Trophoblast cell (in vitro differentiated cells and primary cell): Measurements from ENCODE around the gene EPS8L1.

Experiments
- DNase-seq, 2 donors: peaks; one replicate each; pipeline ENCODE4 v3.0.0-alpha.2; 2016
- H2AFZ ChIP-seq: 2 replicates; pipeline ENCODE4 v1.6.1; 2013; ENCODE audit warnings: low read length, moderate library complexity, mild to moderate bottlenecking; ENCODE audit not compliant: insufficient read depth, poor library complexity
- H2AK5ac ChIP-seq: 2 replicates; pipeline ENCODE4 v1.6.1; 2013; ENCODE audit warnings: mild to moderate bottlenecking, low read length
- H2BK120ac ChIP-seq: 2 replicates; pipeline ENCODE4 v1.6.1; 2013; ENCODE audit warnings: low read length, mild to moderate bottlenecking, moderate library complexity; ENCODE audit not compliant: insufficient read depth, poor library complexity
- H2BK12ac ChIP-seq: 2 replicates; pipeline ENCODE4 v1.6.1; 2013; ENCODE audit warnings: mild to moderate bottlenecking, low read length, moderate library complexity
- H2BK5ac ChIP-seq: 2 replicates; pipeline ENCODE4 v1.6.1; 2013; ENCODE audit warnings: low read length, low read depth, moderate library complexity, mild to moderate bottlenecking; ENCODE audit not compliant: poor library complexity
- H3K14ac ChIP-seq: 2 replicates; pipeline ENCODE4 v1.6.1; 2013; ENCODE audit warnings: mild to moderate bottlenecking, low read length
- H3K18ac ChIP-seq: 2 replicates; pipeline ENCODE4 v1.6.1; 2013; ENCODE audit warnings: mild to moderate bottlenecking, low read length
- H3K23ac ChIP-seq: 2 replicates; pipeline ENCODE4 v1.6.1; 2013; ENCODE audit warnings: low read length
- H3K27ac ChIP-seq: 2 replicates; pipeline ENCODE4 v1.5.1; 2013; ENCODE audit warnings: low read depth, mild to moderate bottlenecking, inconsistent platforms, low read length, moderate library complexity
- H3K27me3 ChIP-seq: 2 replicates; pipeline ENCODE4 v1.6.1; 2013; ENCODE audit warnings: inconsistent platforms, mild to moderate bottlenecking, low read length, moderate library complexity; ENCODE audit not compliant: insufficient read depth
- H3K36me3 ChIP-seq, 2 experiments: 1 replicate in 1 of 2; 2 replicates in 1 of 2; pipeline ENCODE4 v1.6.1; 2013; ENCODE audit warnings: low read length in 2 of 2, mild to moderate bottlenecking in 2 of 2, moderate library complexity in 1 of 2; ENCODE audit not compliant: insufficient read depth in 2 of 2, control insufficient read depth in 1 of 2
- H3K4ac ChIP-seq: 2 replicates; pipeline ENCODE4 v1.6.1; 2013; ENCODE audit warnings: low read depth, mild to moderate bottlenecking, low read length, moderate library complexity
- H3K4me1 ChIP-seq, 2 experiments: 1 replicate in 1 of 2; 2 replicates in 1 of 2; pipeline ENCODE4 v1.6.1; 2013; ENCODE audit warnings: low read length in 2 of 2, mild to moderate bottlenecking in 2 of 2, moderate library complexity in 1 of 2; ENCODE audit not compliant: insufficient read depth in 2 of 2, control insufficient read depth in 1 of 2
- H3K4me2 ChIP-seq: 2 replicates; pipeline ENCODE4 v1.6.1; 2013; ENCODE audit warnings: inconsistent platforms, mild to moderate bottlenecking, low read length, moderate library complexity
- H3K4me3 ChIP-seq: 2 replicates; pipeline ENCODE4 v1.5.1; 2013; ENCODE audit warnings: mild to moderate bottlenecking, low read depth, low read length, inconsistent platforms
- H3K79me1 ChIP-seq: one replicate; pipeline ENCODE4 v1.6.1; 2013; ENCODE audit warnings: low read length
- H3K79me2 ChIP-seq: 2 replicates; pipeline ENCODE4 v1.6.1; 2013; ENCODE audit warnings: low read length, mild to moderate bottlenecking; ENCODE audit not compliant: control insufficient read depth, insufficient read depth, poor library complexity
- H3K9ac ChIP-seq: 2 replicates; pipeline ENCODE4 v1.6.1; 2013; ENCODE audit warnings: mild to moderate bottlenecking, low read length
- H3K9me3 ChIP-seq: 2 replicates; pipeline ENCODE4 v1.6.1; 2013; ENCODE audit warnings: low read depth, mild to moderate bottlenecking, control low read depth, inconsistent platforms, low read length; ENCODE audit not compliant: insufficient read depth
- H4K12ac ChIP-seq: 2 replicates; pipeline ENCODE4 v1.6.1; 2013; ENCODE audit warnings: low read depth, mild to moderate bottlenecking, low read length, moderate library complexity
- H4K8ac ChIP-seq: 2 replicates; pipeline ENCODE4 v1.6.1; 2013; ENCODE audit warnings: low read depth, mild to moderate bottlenecking, low read length, moderate library complexity
- H4K91ac ChIP-seq: one replicate; pipeline ENCODE4 v1.6.1; 2013; ENCODE audit warnings: low read depth, mild to moderate bottlenecking, low read length, moderate library complexity
- WGBS: extraction: QIAGEN DNeasy Blood & Tissue Kit; methylation state at CpG from one replicate; pipeline ENCODE4 v1.1.7; 2013; ENCODE audit warnings: missing lambda C conversion rate; ENCODE audit not compliant: insufficient read length, insufficient coverage; ENCODE audit errors: extremely low coverage; 5-methylcytosine and 5-hydroxymethylcytosine counted together

Gene EPS8L1

DNA sequence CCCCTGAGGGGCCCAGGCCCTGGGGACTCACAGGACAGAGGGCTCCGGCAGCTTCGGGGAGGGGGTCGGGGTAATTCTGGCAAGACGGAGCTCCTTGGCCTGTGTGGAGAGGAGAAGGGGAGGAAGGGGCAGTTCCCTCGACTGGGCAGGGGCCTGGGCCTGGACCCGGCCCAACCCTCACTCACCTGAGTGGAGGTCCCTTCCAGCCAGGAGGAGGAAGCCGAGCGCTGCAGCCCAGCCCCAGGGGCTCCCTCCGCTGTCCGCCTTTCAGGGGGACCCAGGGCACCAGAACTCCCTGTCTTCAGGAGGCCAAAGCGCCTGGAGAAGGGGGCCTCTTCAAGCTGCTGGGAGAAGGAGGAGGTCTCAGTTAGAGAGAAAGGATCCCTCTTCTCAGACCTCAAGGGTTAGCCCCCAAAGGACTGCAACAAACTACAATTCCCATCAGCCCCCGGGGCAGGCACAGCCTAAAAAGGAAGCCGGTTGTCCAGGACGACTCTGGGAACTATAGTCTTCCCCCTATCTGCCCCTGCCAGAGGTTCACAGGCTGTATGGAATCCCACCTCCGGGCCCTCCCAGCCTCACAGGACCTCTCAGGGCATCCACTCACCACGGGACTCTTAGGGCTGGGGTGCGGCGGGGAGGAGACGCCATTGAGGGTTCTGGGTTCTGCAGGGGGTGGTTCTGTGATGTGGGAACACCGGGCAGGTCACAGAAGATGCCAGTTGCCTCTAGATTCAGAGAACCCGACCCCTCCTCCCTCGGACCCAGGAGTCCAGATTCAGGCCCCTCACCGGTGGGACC is 19.8 kb downstream of the EPS8L1 start:
- Histone ChIP-seq H2AFZ (no peak overlapping the region), H3K79me1 (no peaks in the 10 kb centered on the region), H3K14ac (no peak overlapping the region), H3K4me3 (no peak overlapping the region), H4K91ac (no peak overlapping the region), H3K27me3 (no peaks in the 10 kb centered on the region), H3K79me2 (no peaks in the 10 kb centered on the region), H3K23ac (no peak overlapping the region), H3K9me3 (no peaks in the 10 kb centered on the region), H2BK120ac (no peak overlapping the region), H2AK5ac (no peak overlapping the region), H4K8ac (no peak overlapping the region), H3K4ac (no peak overlapping the region), H3K36me3 (peaks cover 56 to 59% of the 10 kb centered on the region in 2 experiments), H2BK5ac (no peak overlapping the region), H3K18ac (no peak overlapping the region), H4K12ac (no peak overlapping the region), H3K4me2 (no peak overlapping the region), H3K27ac (no peak overlapping the region), H2BK12ac (no peak overlapping the region), H3K4me1 (peaks cover 0 to 2% of the 10 kb centered on the region in 2 experiments), H3K9ac (no peak overlapping the region)
- no CpG with 5 or more reads among the region's 23 CpGs for WGBS
- DNase-seq, result no peak

DNA sequence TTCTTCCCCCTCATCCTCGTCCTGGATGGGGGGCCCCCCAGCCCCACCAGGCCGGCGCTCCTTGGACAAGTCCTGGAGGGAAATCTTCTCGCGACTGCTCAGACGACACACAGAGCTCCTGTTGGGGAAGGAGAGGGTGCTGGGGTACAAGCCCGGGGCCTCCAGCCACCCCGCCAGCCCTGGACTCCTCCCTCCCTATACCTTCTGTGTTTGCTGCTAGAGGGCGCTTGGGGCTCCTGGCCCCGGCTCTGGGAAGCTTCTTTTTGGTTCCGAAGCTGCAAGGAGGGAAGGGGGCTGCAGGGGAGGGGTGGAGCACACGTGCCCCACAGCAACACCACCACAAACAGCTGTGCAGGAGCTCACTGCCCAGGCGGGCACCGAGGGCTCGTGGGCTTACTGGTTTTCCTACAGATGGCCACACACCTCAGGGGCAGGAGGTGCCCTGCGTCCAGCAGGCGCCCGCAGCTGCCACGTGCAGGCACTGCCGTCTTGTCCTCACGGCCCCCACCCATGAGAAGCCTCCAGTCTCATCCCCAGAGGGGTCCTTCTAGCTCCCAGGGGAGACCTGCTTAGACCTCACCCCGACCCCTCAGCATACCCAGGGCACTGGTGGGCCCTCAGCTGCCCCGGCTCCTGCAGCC is 20.5 kb downstream of the EPS8L1 start:
- Histone ChIP-seq H3K79me2 (no peaks in the 10 kb centered on the region), H2AFZ (no peak overlapping the region), H3K4ac (no peak overlapping the region), H2BK12ac (no peak overlapping the region), H4K91ac (no peak overlapping the region), H3K4me3 (no peak overlapping the region), H3K4me1 (peaks cover 0 to 2% of the 10 kb centered on the region in 2 experiments), H3K9ac (no peak overlapping the region), H3K14ac (no peak overlapping the region), H3K27ac (no peak overlapping the region), H3K36me3 (peaks cover 53 to 54% of the 10 kb centered on the region in 2 experiments), H3K4me2 (no peak overlapping the region), H2AK5ac (no peak overlapping the region), H3K9me3 (no peaks in the 10 kb centered on the region), H3K18ac (no peak overlapping the region), H4K12ac (no peak overlapping the region), H3K79me1 (no peaks in the 10 kb centered on the region), H2BK120ac (no peak overlapping the region), H3K23ac (no peak overlapping the region), H3K27me3 (no peaks in the 10 kb centered on the region), H2BK5ac (no peak overlapping the region), H4K8ac (no peak overlapping the region)
- no CpG with 5 or more reads among the region's 23 CpGs for WGBS
- no peak for DNase-seq

DNA sequence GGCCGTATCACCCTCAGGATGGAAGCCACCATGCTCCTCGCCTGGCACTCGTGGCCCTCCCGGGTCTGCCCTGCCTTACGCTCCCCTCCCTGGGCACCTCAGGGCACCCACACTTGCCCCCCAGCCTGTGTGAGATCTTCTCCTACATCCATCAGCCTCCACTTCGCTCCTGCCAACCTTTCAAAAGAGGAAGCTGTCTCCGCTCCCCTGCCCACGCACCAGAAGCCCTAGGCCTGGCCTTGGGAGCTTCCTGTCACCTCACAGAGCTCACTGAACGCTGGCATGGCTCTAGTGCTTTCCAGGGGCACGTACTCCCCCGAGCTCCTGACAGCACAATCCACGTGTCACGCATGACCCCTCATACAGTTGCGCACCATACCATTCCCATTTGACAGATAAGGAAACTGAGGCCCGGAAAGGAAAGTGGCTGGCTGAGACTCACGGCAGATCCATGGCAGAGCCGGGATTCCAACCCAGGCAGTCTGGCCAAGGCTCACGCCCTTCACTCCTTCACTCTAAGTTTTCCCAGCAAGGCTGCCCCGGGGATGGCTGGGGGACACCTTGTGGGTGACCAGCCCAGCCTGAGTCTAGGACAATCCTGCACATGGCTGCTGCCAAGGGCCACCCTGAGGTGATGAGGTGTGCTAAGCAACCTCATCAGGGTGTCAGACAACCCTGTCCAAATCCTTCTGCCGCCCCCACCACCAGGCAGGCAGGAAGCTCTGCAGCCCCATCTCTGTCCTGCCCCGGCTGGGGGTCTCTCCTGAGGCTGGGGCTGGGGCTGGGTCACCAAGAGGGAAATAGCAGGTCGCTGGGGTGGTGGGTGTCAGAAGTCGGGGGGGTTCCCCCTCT is 22.4 kb downstream of the EPS8L1 start:
- Histone ChIP-seq H2BK12ac (no peak overlapping the region), H3K4me2 (no peak overlapping the region), H3K79me1 (no peaks in the 10 kb centered on the region), H2AFZ (no peak overlapping the region), H2BK5ac (no peak overlapping the region), H3K27ac (no peak overlapping the region), H3K23ac (no peak overlapping the region), H3K9ac (no peak overlapping the region), H3K4me3 (no peak overlapping the region), H3K4me1 (no peaks in the 10 kb centered on the region), H3K79me2 (no peaks in the 10 kb centered on the region), H3K36me3 (peaks cover 49 to 54% of the 10 kb centered on the region in 2 experiments), H3K9me3 (no peaks in the 10 kb centered on the region), H4K8ac (no peak overlapping the region), H2AK5ac (no peak overlapping the region), H4K91ac (no peak overlapping the region), H3K18ac (no peak overlapping the region), H3K4ac (no peak overlapping the region), H3K27me3 (no peaks in the 10 kb centered on the region), H4K12ac (no peak overlapping the region), H2BK120ac (no peak overlapping the region), H3K14ac (no peak overlapping the region)
- DNase-seq, result no peak
- no CpG with 5 or more reads among the region's 23 CpGs for WGBS

DNA sequence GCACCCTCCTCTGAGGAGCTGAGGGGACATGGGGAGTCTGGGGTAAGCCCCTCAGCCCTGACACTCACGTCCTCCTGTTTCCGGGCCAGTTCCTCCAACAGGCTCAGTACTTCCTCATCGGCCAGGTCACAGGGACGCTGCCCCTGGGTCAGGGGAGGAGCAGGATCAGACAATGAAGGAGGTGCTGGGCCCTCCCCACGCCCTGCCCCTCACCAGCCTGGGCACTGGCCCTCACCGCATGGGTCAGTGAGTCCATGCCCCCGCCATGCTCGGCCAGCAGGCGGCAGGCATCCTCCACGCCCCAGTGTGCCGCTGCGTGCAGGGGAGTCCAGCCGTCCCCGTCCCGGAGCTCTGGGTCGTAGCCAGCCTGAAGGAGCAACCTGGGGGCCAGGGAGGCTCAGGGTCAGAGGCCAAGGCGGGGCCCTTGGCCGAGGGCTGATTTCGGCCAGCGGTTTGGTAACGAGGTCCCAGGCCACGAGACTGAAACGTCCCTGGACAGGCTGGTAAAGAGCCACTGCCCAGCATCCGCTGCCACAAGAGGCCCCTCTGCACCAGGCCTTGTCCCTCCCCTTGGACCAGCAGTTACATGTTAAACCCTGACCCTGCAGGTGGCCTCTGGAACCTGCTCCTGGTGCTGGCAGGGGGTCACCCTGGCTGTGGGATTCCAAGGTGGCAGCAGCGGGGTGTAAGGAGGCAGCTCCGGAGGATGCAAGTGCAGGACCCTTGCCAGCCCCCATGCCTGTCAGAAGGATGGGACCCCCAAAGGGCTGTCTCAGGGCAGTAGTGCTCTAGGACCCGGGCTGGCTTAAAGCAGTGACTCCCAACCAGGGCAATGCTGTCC is 23.3 kb downstream of the EPS8L1 start:
- no peak overlapping the region for H2BK5ac ChIP-seq
- H2AK5ac ChIP-seq, result no peak overlapping the region
- H3K79me1 ChIP-seq, result no peaks in the 10 kb centered on the region
- no peak overlapping the region for H3K14ac ChIP-seq
- WGBS, result no CpG with 5 or more reads among the region's 27 CpGs
- no peak overlapping the region for H4K91ac ChIP-seq
- H4K12ac ChIP-seq, result no peak overlapping the region
- no peak overlapping the region for H3K18ac ChIP-seq
- no peak overlapping the region for H4K8ac ChIP-seq
- no peaks in the 10 kb centered on the region for H3K4me1 ChIP-seq
- no peak overlapping the region for H2BK120ac ChIP-seq
- H3K23ac ChIP-seq, result no peak overlapping the region
- DNase-seq, result no peak
- peaks cover 54 to 60% of the 10 kb centered on the region in 2 experiments for H3K36me3 ChIP-seq
- H3K27ac ChIP-seq, result no peak overlapping the region
- peaks cover 5% of the 10 kb centered on the region for H3K9me3 ChIP-seq
- H3K9ac ChIP-seq, result no peak overlapping the region
- no peak overlapping the region for H3K4me2 ChIP-seq
- no peak overlapping the region for H3K4ac ChIP-seq
- H3K79me2 ChIP-seq, result no peaks in the 10 kb centered on the region
- H3K4me3 ChIP-seq, result no peak overlapping the region
- H2BK12ac ChIP-seq, result no peak overlapping the region
- no peak overlapping the region for H2AFZ ChIP-seq
- H3K27me3 ChIP-seq, result no peaks in the 10 kb centered on the region
